Osteoblast (primary cell): Measurements from ENCODE around the gene ZBTB8OS. TPM values are rescaled to one million over a fixed set of nuclear protein-coding genes. Genes with fewer than 3 reads are reported as not detected.

Source experiments
- DNase-seq: peaks from one replicate; pipeline ENCODE4 v3.0.0; 2011; ENCODE audit warnings: low spot score, mixed read lengths; ENCODE audit not compliant: insufficient read length; ENCODE audit errors: missing footprints
- H2AFZ ChIP-seq: 2 replicates; pipeline ENCODE4 v1.6.0; 2011; ENCODE audit warnings: mild to moderate bottlenecking, low read length
- H3K27ac ChIP-seq: 2 replicates; pipeline ENCODE4 v1.5.1; 2011; ENCODE audit warnings: mild to moderate bottlenecking, low read depth, low read length, moderate library complexity
- H3K27me3 ChIP-seq: 2 replicates; pipeline ENCODE4 v1.6.0; 2012; ENCODE audit warnings: mild to moderate bottlenecking, control low read depth, inconsistent platforms, low read length, moderate library complexity; ENCODE audit not compliant: insufficient read depth
- H3K36me3 ChIP-seq: 2 replicates; pipeline ENCODE4 v1.5.1; 2011; ENCODE audit warnings: mild to moderate bottlenecking, low read length, control low read depth, moderate library complexity; ENCODE audit not compliant: insufficient read depth
- H3K4me1 ChIP-seq: 2 replicates; pipeline ENCODE4 v1.5.1; 2011; ENCODE audit warnings: mild to moderate bottlenecking, low read length, control low read depth, moderate library complexity; ENCODE audit not compliant: insufficient read depth
- H3K4me2 ChIP-seq: 2 replicates; pipeline ENCODE4 v1.6.0; 2011; ENCODE audit warnings: mild to moderate bottlenecking, low read length; ENCODE audit not compliant: insufficient read depth
- H3K4me3 ChIP-seq: fragments of 200-600 bp; sonication (generic); 3 replicates; pipeline ENCODE4 v1.5.1; 2012; ENCODE audit warnings: mild to moderate bottlenecking, low read length, inconsistent platforms; ENCODE audit not compliant: insufficient read depth
- H3K79me2 ChIP-seq: 2 replicates; pipeline ENCODE4 v1.6.0; 2012; ENCODE audit warnings: mild to moderate bottlenecking, low read length, control low read depth, inconsistent platforms; ENCODE audit not compliant: insufficient read depth
- H3K9me3 ChIP-seq: 2 replicates; pipeline ENCODE4 v1.5.1; 2011; ENCODE audit warnings: low read depth, low read length, control low read depth
- H4K20me1 ChIP-seq: 2 replicates; pipeline ENCODE4 v1.6.0; 2012; ENCODE audit warnings: mild to moderate bottlenecking, low read length, control low read depth; ENCODE audit not compliant: insufficient read depth
- CTCF ChIP-seq: IDR thresholded peaks from 2 replicates; pipeline ENCODE4 v1.5.1; 2011; ENCODE audit warnings: mild to moderate bottlenecking, low read depth, low read length, moderate library complexity; ENCODE audit errors: extremely low read depth
- total RNA-seq: library from RNA; depleted of rRNA; stranded (reverse); fragments of >200 nt; gene quantifications from 2 replicates; pipeline ENCODE4 v1.2.3, GENCODE V29; 2012

ZBTB8OS gene
- total RNA-seq, 1 donor, result 37.3 TPM

- TF ChIP-seq CTCF, result no peak
- Histone ChIP-seq H3K79me2 (no peaks in the 10 kb centered on the region), H3K4me3 (no peak overlapping the region), H3K27ac (no peak overlapping the region), H3K36me3 (peaks cover 11% of the 10 kb centered on the region), H4K20me1 (no peaks in the 10 kb centered on the region), H3K4me2 (no peak overlapping the region), H3K27me3 (no peaks in the 10 kb centered on the region), H3K9me3 (no peaks in the 10 kb centered on the region), H2AFZ (no peak overlapping the region), H3K4me1 (no peaks in the 10 kb centered on the region)
- no peak for DNase-seq
Measured at GRCh38 chr1:32622205-32622604, 28.1 kb downstream of the ZBTB8OS start.

- Histone ChIP-seq H3K4me2 (no peak overlapping the region), H2AFZ (no peak overlapping the region), H3K4me1 (no peaks in the 10 kb centered on the region), H3K36me3 (peaks cover 11% of the 10 kb centered on the region), H3K79me2 (no peaks in the 10 kb centered on the region), H3K9me3 (no peaks in the 10 kb centered on the region), H4K20me1 (no peaks in the 10 kb centered on the region), H3K4me3 (no peak overlapping the region), H3K27ac (no peak overlapping the region), H3K27me3 (no peaks in the 10 kb centered on the region)
- no peak for DNase-seq
- peak; percentile 32 for TF ChIP-seq CTCF
Measured at GRCh38 chr1:32619701-32620485, 30.5 kb downstream of the ZBTB8OS start.

GRCh38 chr1:32618673-32619221 lies 31.6 kb downstream of the ZBTB8OS start:
- TF ChIP-seq CTCF, result no peak
- peaks cover 11% of the 10 kb centered on the region for H3K36me3 ChIP-seq
- DNase-seq, result no peak
- no peaks in the 10 kb centered on the region for H3K79me2 ChIP-seq
- H3K4me2 ChIP-seq, result no peak overlapping the region
- H2AFZ ChIP-seq, result no peak overlapping the region
- no peaks in the 10 kb centered on the region for H3K4me1 ChIP-seq
- H3K27ac ChIP-seq, result no peak overlapping the region
- no peaks in the 10 kb centered on the region for H3K9me3 ChIP-seq
- H3K4me3 ChIP-seq, result no peak overlapping the region
- no peaks in the 10 kb centered on the region for H4K20me1 ChIP-seq
- no peaks in the 10 kb centered on the region for H3K27me3 ChIP-seq

GRCh38 chr1:32613472-32613871 lies 36.9 kb downstream of the ZBTB8OS start:
- H3K4me1 ChIP-seq, result peaks cover 3% of the 10 kb centered on the region
- no peak overlapping the region for H3K4me3 ChIP-seq
- H3K4me2 ChIP-seq, result no peak overlapping the region
- H3K27me3 ChIP-seq, result no peaks in the 10 kb centered on the region
- no peak overlapping the region for H3K27ac ChIP-seq
- no peaks in the 10 kb centered on the region for H3K9me3 ChIP-seq
- H4K20me1 ChIP-seq, result no peaks in the 10 kb centered on the region
- H3K79me2 ChIP-seq, result no peaks in the 10 kb centered on the region
- no peak for TF ChIP-seq CTCF
- H2AFZ ChIP-seq, result no peak overlapping the region
- peaks cover 5% of the 10 kb centered on the region for H3K36me3 ChIP-seq
- DNase-seq, result no peak
